ENCODE results near the gene ULK1.
A peak's percentile ranks its signal among the peaks of the same experiment; 100 is the strongest.
"Not testable (repeated sequence)": the region's sequence is repeated elsewhere in the genome, so short reads cannot be mapped to it uniquely, and the experiment has no call there.

ULK1 gene

DNA sequence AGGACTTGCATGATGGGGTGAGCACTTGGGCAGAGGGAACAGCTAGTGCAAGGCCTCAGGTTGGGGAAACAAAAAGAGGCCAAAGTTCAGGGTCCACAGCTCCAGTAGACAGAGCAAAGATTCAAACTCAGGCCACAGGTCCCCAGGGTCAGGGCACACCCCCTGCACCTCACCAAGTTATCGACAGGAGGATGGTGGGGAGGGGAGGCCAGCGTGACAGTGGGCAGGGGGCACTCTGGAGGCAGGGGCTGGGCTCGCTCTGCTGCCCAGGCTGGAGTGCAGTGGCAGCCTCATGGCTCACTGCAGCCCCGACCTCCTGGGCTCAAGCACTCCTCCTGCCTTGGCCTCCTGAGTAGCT lies 32.4 kb upstream of the ULK1 start:
- DNase-seq (ENCODE audit: low read depth): no peak

DNA sequence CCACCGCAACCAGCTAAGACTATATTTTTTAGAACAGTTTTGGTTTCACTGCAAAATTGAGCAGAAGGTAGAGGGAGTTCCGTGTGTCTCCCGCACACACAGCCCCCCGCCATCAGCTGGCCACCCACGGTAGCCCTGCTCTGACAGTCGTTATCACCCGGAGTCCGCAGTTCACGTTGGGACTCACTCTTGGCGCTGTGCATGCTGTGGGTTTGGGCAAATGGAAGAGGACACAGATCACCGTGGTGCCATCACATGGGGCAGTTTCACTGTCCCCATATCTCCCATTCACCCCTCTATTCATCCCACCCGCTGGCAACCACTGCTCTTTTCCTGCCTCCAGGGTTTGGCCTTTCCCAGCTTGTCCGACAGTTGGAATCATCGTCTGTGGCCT lies 31.8 kb upstream of the ULK1 start:
- DNase-seq (ENCODE audit: low read depth): no peak

DNA sequence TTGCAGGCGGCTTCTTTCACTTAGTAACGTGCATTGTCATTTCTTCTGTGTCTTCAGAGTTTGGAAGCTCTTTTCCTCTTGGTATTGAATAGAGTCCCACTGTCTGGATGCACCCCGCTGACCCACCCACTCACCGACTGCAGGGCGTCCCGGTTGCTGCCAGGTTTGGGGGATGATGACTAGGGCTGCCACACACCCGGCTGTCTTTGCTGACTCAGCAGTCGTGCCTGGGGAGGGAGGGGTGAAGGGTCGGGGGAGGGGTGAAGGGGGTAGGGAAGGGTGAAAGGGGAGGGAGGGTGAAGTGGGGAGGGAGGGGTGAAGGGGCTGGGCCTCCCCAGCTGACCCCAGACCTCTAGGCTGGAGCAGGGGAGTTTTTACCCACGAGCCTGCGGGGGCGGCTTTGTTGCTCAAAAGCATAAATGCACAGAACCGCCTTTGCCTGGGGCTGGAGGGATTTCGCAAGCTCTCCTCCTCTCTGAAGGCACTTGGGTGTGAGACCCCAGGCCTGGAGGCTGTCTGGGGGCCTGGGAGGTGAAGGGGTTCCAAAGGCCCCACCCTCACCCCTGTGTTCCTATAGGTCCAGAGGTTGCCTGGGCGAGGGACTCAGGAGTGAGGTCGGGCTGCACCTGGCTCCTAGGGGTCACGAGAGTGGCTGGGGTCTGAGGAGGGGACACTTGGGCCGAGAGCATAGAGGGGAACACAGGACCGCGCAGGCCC lies 31.3 kb upstream of the ULK1 start:
- no peak for DNase-seq (ENCODE audit: low read depth)

DNA sequence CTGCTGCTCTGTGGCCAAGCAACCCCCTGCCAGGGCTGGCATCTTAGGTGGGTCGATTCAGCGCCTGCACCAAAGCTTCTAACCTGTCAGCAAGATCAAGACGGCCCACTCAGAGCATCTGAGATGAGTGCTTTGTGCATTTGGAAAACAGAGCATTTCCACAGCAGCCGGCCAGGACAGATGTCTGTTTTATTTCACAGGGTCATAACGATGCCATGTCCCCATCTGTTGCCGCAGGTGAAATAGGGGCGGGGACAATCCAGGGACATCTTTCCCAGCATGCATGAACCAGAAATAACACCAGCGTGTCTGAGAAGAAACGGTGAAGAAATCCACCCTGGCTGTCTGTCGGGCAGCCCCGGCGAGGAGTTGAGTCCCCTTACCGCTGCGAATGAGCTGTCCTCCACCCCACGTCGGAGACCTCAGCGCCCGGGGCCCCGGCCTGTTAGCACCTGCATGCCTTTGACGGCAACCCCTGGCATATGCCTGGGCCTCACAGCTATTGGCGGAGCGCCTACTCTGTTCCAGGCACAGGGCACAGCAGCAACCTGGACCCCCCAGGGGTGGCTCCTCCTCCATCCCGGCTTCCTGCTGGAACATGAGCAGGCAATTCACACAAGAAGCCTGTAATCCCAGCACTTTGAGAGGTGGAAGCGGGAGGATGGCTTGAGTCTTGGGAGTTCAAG lies 30.6 kb upstream of the ULK1 start:
- DNase-seq (ENCODE audit: low read depth): no peak

DNA sequence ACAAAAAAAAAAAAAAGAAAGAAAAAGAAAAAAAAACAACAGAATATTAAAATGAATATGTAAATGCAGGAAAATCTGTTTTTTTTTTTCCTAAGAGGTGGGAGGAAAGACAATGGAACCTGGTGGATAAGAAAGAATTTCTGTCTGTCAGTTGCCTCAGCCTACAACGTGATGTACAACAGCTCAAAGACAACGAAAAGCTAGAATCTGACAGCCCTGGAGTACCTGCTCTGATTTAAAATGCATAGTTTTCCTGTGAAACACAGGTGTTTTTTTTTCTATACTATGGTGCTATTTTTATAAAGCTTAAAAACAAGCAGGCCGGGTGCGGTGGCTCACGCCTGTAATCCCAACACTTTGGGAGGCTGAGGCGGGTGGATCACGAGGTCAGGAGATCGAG lies 30.0 kb upstream of the ULK1 start:
- DNase-seq (ENCODE audit: low read depth): no peak

DNA sequence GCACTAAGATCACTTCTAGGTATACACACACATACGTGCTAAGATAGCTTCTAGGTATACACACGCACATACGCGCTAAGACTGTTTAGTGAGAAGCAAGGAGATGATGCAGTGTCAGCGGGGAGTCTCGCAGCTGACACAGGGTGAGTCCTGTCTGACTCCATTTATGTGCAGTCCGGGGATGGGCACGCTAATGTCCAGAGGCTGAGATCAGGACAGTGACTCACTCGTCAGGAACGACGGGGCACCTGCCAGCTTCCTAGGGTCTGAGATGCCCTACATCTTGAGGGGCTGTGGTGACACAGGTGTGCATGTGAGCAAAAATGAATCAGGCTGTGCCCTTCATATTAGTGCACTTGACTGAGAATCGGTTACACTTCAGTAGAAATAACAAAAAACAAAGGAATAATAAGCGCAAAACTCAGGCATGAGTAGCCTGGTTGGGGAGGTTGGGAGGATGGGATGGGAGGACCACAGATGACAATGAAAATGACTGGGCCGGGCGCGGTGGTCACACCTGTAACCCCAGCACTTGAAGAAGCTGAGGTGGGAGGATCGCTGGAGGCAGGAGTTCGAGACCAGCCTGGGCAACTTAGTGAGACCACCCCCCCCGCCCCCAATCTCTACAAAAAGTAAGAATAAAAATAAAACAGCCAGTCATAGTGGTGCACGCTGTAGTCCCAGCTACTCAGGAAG lies 29.1 kb upstream of the ULK1 start:
- DNase-seq (ENCODE audit: low read depth): no peak

DNA sequence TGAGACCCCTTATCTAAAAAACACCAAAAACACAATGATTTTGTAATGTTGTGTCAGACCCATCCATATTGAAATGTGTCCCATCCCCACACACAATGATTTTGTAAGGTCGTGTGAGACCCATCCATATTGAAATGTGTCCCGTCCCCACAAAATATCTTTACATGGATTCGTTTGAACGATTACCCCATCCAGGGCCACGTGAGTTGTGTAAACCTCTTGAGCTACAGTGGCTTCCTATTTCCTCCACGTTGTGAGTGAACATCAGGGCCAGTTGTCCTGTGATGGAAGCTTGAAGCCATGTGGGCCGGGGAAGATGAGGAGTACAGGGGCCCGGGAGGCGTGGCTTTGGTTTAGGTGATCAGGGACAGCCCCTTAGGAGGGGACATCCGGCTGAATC lies 27.0 kb upstream of the ULK1 start:
- DNase-seq (ENCODE audit: low read depth): no peak

DNA sequence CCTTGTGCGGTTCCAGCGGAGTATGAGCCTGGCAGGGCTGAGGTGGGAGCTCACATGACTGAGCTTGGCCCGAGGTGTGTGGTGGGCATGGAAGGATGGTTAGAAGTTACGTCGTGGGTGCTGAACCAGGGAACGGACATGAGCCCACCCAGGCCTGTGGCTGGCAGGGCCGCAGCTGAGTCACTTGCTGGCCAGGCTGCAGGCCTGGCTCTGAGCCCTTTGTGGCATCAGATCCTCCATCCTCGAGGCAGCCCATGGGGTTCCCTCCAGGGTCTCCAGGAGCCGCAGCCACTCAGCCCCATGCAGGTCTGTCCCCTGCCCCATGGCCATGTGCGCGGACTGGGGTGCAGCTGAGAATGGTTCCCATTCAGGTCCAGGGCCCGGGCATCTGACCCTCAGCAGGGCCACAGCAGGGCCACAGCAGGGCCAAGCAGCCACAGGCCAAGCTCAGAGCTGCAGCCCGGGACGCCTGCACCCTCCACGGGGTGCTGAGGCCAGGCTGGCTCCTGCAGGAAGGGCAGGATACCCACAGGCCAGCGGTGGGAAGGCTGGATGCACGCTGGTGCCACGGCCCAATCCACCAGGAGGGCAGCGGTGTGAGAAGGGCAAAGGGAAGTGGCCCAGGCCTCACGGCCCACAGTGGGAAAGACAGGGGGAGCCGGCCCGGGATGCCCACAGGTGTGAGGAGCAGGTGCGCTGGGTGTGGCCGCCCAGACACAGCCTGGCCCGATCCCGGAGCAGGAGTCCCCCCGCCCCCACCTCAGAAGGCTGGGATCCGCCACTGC lies 26.3 kb upstream of the ULK1 start:
- peak; percentile 32 for DNase-seq (ENCODE audit: low read depth)

DNA sequence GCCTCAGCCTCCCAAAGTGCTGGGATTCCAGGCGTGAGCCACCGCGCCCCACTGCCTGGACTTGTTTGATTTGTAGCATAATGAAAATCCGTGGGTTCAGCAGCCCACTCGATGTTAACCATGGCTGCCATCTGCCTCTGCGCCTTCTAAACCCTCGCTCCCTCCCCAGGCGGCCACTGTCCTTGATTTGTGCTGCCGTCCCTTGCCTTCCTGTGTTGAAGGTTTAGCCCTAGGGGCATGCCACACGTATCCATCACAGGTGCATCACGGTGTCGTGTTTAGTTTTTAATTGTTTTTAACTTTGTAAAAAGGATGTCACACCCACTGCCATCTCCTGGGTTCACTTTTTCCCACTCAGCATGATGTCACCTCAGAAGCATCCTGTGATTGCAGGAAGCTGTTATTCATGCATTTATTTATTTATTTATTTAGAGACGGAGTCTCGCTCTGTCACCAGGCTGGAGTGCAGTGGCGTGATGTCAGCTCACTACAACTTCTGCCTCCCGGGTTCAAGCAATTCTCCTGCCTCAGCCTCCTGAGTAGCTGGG lies 24.5 kb upstream of the ULK1 start:
- DNase-seq (ENCODE audit: low read depth): peak; percentile 28

DNA sequence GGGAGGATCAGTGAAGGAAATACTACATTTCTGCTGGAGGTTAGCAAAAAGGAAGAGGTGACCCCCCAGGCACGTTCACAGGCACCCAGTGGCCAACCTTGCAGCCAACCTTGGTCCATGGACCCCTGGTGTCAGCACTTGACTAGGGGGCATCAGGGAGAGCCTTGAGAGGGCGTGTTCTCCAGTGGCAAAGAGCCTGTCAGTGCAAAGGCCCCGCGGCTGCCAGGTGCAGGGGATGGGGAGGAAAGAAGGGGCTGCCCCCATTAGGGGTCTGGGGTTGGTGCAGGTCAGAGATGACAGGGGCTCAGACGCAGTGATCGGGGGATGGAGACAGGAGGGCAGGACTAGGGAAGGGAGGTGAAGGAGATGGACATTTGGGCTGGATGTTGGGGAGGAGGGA lies 22.7 kb upstream of the ULK1 start:
- no peak for DNase-seq (ENCODE audit: low read depth)

DNA sequence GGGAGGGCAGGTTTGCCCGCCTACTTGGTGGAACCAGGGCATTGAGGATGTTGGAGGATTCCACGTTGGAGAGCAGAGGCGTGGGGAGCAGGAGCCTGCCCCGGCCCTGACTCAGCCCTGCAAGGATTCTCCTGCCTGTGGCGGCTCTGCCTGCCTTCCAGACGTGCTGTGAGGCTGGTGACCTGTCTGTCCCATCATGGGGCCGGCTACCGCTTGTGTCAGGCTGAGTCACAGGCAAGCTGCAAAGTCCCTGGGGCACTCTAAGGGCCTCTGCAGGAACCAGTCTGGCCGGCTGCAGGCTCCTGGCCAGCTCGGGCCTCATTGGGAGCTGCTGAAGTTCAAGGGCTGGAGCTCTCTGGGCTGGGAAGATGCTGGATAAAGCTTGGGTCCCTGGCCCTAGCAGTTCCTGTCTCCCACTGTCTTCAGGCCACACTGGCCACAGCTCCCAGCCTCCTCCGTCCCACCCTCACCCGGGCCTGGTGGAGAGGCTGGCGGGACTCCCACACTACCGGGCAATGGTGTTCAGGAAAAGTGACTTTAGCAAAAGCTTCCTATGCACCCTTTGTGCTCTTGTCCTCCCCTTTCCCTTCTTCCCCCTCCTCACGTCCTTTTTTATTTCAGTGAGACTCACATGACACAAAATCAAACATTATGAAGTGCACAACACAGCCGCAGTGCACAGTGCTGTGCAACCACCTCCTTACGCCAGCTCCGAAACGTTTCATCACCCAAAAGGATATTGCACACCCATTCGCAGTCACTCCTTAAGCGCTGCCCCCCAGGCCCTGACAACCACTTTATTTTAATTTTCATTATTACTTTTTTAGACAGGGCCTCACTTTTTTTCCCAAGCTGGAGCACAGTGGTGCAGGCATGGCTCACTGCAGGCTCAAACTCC lies 22.0 kb upstream of the ULK1 start:
- DNase-seq (ENCODE audit: low read depth): peak; percentile 64

DNA sequence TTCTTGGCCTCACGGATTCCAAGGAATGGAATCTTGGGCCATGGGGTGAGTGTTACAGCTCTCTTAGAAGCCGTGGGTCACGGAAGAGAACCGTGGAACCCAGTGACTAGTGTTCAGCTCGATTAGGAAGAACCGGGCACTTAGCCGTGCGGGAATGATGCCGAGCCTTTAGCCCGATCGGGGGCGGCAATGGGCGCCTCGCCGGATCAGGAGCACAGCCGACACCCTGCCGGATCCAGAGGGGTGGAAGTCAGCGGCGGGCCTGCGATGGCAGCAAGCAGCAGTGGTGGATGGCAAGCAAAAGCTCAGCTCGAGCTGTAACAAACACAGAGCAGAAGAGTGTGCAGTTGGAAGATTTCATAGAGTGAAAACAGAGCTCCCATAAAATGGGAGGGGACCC lies 21.1 kb upstream of the ULK1 start:
- no peak for DNase-seq (ENCODE audit: low read depth)

DNA sequence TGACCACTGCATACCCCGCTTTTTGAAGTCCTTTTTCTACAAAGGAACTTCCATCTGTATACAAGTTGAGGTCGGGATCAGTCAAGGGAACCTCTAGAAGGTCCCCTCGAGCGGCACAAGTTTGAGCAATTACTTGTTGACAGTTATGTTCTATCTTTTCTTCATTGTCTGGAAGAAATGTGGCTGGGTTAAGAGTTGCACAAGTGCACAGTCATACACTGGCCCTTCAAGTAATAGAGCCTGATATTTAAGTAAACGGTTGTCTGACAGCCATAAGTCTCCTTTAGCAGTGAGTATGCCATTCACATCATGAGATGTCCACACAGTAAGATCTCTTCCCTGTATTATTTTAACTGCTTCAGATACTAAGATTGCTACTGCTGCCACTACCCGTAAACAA lies 19.4 kb upstream of the ULK1 start:
- not testable (repeated sequence) for DNase-seq (ENCODE audit: low read depth)

DNA sequence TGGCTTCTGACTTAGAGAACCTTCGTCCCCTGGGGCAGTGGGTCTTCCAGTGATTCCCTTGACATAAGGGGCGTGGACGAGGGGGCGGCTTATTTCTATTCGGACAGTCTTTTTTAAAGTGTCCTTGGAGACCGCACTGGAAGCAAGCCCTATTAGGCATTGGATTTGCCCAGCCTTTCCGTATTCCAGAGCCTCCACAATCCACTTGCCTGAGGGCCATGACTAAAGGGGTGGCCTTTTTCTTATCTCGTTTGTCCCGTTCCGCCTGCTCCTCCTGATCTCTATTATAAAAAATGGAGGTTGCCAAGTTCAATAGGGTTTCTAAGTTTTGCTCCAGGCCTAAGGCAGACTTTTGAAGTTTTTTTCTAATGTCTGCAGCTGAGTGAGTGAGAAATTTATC lies 17.2 kb upstream of the ULK1 start:
- DNase-seq (ENCODE audit: low read depth): not testable (repeated sequence)

DNA sequence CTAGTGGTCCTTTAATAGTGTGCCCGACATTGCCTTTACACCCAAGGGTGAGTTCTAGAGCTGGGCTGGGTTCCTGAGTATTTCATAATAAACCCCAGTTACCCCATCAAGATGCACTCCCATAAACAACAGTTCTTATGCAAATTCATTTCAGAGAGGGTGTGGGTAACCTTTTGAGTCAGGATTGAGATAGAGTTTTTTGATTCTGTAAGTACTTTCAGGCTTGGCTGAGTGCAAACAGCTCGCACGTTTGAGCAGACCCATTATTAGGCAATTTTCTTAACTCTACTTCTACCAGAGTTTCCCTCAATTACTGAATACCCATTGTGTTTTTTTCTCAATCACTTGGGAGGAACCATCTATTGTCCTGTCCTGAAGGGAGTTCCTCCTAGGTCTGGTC lies 16.0 kb upstream of the ULK1 start:
- DNase-seq (ENCODE audit: low read depth): not testable (repeated sequence)

DNA sequence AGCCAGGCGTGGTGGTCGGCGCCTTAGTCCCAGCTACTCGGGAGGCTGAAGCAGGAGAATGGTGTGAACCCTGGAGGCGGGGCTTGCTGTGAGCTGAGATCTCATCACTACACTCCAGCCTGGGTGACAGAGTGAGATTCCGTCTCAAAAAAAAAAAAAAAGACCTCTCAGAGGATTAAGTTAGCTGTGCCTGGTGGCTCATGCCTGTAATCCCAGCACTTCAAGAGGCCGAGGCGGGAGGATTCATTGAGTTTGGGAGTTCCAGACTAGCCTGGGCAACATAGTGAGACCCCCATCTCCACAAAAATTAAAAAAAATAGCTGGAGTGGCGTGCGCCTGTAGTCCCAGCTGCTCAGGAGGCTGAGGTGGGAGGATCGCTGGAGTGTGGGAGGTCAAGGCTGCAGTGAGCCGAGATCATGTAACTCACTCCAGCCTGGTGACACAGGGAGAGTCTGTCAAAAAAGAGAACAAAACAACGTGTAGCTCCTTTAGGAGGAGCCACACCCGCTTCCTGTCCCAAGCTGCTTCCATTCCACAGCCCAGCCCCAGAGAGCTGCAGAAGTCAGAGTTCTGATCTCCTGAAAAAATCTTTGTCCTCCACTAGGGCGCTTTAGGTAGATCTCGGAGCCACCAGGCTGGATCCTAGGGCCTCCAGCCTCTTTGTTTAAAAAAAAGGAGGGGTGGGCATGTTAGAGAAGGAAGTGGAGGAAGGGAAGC lies 11.5 kb upstream of the ULK1 start:
- DNase-seq (ENCODE audit: low read depth): no peak

DNA sequence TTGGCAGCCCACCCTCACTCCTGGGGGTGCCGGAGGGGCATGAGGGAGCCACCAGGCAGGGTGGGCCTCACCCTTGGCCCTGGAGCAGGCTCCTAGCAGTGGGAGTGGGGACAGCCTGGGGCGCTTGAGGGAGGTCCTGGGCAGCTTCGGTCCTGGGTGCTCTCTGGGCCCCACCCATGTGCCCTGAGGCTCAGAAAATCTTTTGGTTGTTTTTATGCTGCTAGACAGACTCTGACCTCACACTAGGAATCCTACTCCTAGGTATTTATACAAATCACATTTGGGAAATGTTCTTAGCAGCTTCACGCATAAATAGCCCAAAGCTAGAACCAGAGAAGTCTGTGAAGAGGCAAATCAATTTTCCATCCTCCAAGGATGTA lies 10.9 kb upstream of the ULK1 start:
- DNase-seq (ENCODE audit: low read depth): no peak

DNA sequence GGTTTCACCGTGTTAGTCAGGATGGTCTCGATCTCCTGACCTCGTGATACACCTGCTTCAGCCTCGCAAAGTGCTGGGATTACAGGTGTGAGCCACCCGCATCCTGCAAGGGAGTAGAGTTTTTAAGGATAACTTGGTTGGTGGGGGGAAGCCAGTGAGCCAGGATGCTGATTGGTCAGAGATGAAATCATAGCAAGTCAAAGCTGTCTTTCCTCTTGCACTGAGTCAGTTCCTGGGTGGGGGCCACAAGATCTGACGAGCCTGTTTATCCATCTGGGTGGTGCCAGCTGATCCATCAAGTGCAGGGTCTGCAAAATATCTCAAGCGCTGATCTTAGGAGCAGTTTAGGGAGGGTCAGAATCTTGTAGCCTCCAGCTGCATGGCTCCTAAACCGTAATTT lies 9.3 kb upstream of the ULK1 start:
- not testable (repeated sequence) for DNase-seq (ENCODE audit: low read depth)

DNA sequence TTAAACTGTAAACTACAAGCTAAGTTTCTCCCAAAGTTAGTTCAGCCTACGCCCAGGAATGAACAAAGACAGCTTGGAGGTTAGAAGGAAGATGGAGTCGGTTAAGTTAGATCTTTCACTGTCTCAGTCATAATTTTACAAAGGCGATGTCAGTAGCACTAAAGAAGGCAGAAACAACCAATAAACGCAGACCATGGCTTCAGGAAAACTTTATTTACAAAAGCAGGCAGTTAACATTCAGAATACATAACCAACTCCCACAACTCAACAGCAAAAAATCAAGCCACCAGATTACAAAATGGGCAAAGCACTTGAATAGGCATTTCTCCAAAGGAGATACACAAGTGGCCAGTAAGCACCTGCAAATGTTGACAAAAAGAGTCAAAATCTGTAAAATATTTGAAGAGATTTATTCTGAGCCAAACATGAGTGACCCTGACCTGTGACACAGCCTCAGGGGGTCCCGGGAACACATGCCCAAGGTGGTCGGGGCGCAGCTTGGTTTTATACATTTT lies 8.8 kb upstream of the ULK1 start:
- DNase-seq (ENCODE audit: low read depth): no peak

DNA sequence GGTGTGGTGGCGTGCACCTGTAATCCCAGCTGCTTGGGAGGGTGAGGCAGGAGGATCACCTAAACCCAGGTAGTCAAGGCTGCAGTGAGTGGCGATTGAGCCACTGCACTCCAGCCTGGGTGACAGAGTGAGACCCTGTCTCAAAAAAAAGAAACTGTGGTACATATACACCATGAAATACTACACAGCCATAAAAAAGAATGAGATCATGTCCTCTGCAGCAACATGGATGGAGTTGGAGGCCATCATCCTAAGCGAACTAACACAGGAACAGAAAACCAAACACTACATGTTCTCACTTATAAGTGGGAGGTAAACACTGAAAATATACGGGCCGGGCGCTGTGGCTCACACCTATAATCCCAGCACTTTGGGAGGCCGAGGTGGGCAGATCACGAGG lies 2.7 kb upstream of the ULK1 start:
- not testable (repeated sequence) for DNase-seq (ENCODE audit: low read depth)
